Thyroid gland (tissue), 4 donors: ENCODE measurements around the gene MMD2. TPM values are rescaled to one million over a fixed set of nuclear protein-coding genes. Genes with fewer than 3 reads are reported as not detected.

Experiments
- DNase-seq, 2 donors: peaks; one replicate each; pipeline ENCODE4 v3.0.0-alpha.2; 2019
- H3K27ac ChIP-seq, 3 donors: fragments of 200-600 bp; sonication (generic); 1 replicate in 2 of 3; 2 replicates in 1 of 3; pipeline ENCODE4 v1.5.1; 2016 to 2019; ENCODE audit warnings: mild to moderate bottlenecking in 1 of 3, moderate library complexity in 1 of 3
- H3K27me3 ChIP-seq: fragments of 200-600 bp; sonication (generic); one replicate; pipeline ENCODE4 v1.5.1; 2019
- H3K36me3 ChIP-seq, 2 donors: fragments of 200-600 bp; sonication (generic); one replicate each; pipeline ENCODE4 v1.5.1; 2016 to 2019
- H3K4me1 ChIP-seq, 2 donors: fragments of 200-600 bp; sonication (generic); one replicate each; pipeline ENCODE4 v1.5.1; 2017 to 2019
- H3K4me3 ChIP-seq, 3 donors: fragments of 200-600 bp; sonication (generic); replicated peaks in 1 of 3; 1 replicate in 2 of 3; 2 replicates in 1 of 3; pipeline ENCODE4 v1.5.1; 2016; ENCODE audit warnings: mild to moderate bottlenecking in 1 of 3
- H3K9me3 ChIP-seq: fragments of 200-600 bp; sonication (generic); one replicate; pipeline ENCODE4 v1.5.1; 2017
- CTCF ChIP-seq, 6 experiments: fragments of 200-600 bp in 3 of 6; fragments of 450-650 bp in 3 of 6; sonication (generic) in 3 of 6; IDR thresholded peaks; one replicate each; pipeline ENCODE4 v1.5.1; 2016 to 2019; ENCODE audit warnings: antibody characterized with exemption in 6 of 6, mild to moderate bottlenecking in 2 of 6, inconsistent platforms in 1 of 6, moderate library complexity in 1 of 6
- POLR2A ChIP-seq, 2 donors: fragments of 450-650 bp; IDR thresholded peaks; one replicate each; pipeline ENCODE4 v1.6.1; 2017; ENCODE audit warnings: antibody characterized with exemption in 2 of 2, mild to moderate bottlenecking in 2 of 2, moderate library complexity in 1 of 2
- WGBS, 2 donors: methylation state at CpG; one replicate each; pipeline ENCODE4 v1.1.5; 2017; 5-methylcytosine and 5-hydroxymethylcytosine counted together
- intact Hi-C: fragments of 100-400 bp; cut with DNase I; formaldehyde crosslinking; loops from one replicate; pipeline ENCODE4 v1.15.1; 2023
- total RNA-seq, 4 donors: library from RNA; depleted of rRNA; stranded (reverse); fragments of >200 nt; gene quantifications; one replicate each; pipeline ENCODE4 v1.2.3, GENCODE V29; 2016

MMD2 gene
- total RNA-seq, 4 donors from 2014 or later, result 0.13 TPM; not detected in 3

DNA sequence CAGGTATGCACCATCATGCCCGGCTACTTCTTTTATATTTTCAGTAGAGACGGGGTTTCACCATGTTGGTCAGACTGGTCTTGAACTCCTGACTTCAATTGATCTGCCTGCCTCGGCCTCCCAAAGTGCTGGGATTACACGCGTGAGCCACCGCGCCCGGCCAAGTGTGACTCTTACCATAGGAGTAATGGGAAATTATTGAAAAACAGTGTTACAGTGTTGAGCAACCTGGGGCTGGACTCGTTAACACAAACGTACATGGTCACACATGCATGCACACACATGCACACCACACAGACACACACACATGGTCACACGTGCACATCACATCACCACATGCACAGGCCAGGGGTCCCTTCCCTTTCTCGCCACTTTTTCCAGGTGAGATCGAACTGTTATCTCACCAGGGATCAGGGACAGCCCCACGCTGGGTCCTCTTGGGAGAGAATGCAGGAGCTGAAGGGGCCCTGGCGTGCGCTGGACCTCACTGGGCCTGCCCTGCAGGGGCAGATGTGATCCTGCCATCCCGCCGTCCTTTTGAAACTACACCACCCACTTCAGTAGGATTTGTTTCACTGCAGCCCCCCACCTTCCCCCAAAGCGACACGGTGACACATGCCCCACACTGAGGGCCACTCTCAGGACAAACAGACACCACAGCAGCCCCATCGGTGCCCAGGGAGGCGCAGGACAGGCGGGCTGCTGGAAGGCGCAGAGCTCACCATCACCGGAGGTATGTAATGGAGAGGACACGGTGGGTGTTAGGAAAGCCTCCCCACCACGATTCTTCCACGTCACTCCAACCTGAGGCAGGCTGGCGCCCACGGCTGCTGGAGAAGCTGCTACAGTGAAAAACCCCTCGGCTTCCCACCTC is 85.7 kb downstream of the MMD2 start:
- H3K4me1 ChIP-seq, result peaks cover 0 to under 1% of the 10 kb centered on the region in 2 donors
- H3K27ac ChIP-seq, result no peak overlapping the region
- intact Hi-C loops, result no loop called here
- no peak for DNase-seq
- no peaks in the 10 kb centered on the region for H3K9me3 ChIP-seq
- WGBS, 2 donors, result 89 to 93% methylated on average over 20 to 29 of the region's 31 CpGs
- H3K27me3 ChIP-seq, result no peaks in the 10 kb centered on the region
- no peak for TF ChIP-seq POLR2A (IDR thresholded peaks at IDR 0.05)
- TF ChIP-seq CTCF (IDR thresholded peaks at IDR 0.05), result no peak
- H3K36me3 ChIP-seq, result no peaks in the 10 kb centered on the region
- no peak overlapping the region for H3K4me3 ChIP-seq

DNA sequence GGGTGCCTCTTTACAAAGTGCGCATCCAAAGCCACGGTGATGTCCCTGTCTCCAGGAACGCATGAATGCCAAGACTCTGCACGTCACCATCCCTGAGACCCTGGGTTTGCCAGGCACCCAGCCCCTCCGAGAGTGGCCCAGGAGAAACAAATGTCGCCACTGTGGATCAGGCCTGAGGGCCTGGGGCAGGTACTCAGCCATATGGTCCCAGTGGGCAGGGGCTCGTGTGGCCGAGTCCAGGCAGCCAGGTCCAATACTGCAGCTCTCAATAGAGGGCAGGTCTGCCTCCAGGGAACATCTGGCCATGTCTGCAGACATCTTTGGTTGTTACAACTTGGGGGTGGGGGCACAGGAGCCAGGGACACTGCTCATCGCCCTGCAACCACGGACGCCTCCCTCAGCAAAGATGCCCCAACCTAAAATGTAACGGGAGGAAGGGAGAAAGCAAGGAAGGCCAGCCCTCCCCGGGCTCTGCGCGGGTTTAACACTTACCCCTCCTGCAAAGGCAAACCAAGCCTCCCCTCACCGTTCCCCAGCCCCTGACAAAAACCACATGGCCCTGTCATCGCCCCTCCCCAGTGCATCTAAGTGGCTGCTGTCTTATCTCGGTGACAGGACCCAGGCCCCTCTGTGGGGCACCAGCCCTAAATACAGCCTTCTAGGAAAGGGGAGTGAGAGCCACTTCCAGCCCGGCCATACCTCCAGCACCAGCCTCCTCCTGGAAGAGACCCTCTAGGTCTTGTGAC is 86.9 kb downstream of the MMD2 start:
- TF ChIP-seq POLR2A (IDR thresholded peaks at IDR 0.05), result no peak
- no peak overlapping the region for H3K4me3 ChIP-seq
- H3K27ac ChIP-seq, result no peak overlapping the region
- intact Hi-C loops, result no loop called here
- H3K36me3 ChIP-seq, result no peaks in the 10 kb centered on the region
- WGBS, 2 donors, result 78 to 80% methylated on average over 16 to 17 of the region's 19 CpGs
- no peaks in the 10 kb centered on the region for H3K27me3 ChIP-seq
- no peaks in the 10 kb centered on the region for H3K4me1 ChIP-seq
- no peaks in the 10 kb centered on the region for H3K9me3 ChIP-seq
- no peak for DNase-seq

GRCh38 chr7:4871056-4871680 is 87.8 kb downstream of the MMD2 start:
- H3K27ac ChIP-seq, result no peak overlapping the region
- no peak for DNase-seq
- no peaks in the 10 kb centered on the region for H3K36me3 ChIP-seq
- WGBS, 2 donors, result 78 to 79% methylated on average over 19 to 22 of the region's 23 CpGs
- H3K4me3 ChIP-seq, result no peak overlapping the region
- no peaks in the 10 kb centered on the region for H3K4me1 ChIP-seq
- H3K9me3 ChIP-seq, result no peaks in the 10 kb centered on the region
- H3K27me3 ChIP-seq, result no peaks in the 10 kb centered on the region
- TF ChIP-seq CTCF (IDR thresholded peaks at IDR 0.05) (no peak), POLR2A (IDR thresholded peaks at IDR 0.05) (no peak)
- intact Hi-C loops, result no loop called here

DNA sequence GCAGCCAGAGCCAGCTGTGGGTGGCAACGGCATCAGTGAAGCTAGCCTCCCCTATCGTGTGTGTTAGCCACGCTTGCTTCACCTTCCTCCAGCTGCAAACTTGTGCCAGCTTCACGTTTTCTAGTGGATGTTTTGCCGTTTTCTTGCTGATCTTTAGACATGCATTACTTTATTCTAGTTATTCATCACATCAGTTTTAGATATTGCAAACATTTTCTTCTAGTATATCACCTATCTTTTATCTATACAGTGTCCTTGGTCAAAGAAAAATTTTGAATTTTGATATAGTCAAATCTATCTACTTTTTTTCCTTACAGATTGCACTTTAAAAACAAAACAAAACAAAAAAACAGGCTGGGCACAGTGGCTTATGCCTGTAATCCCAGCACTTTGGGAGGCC is 90.5 kb downstream of the MMD2 start:
- Histone ChIP-seq H3K36me3 (no peaks in the 10 kb centered on the region), H3K27ac (no peak overlapping the region), H3K4me1 (no peaks in the 10 kb centered on the region), H3K9me3 (no peaks in the 10 kb centered on the region), H3K27me3 (no peaks in the 10 kb centered on the region), H3K4me3 (no peak overlapping the region)
- intact Hi-C loops, result no loop called here
- WGBS, 2 donors, result 94 to 95% methylated on average over 5 of the region's 5 CpGs
- TF ChIP-seq POLR2A (IDR thresholded peaks at IDR 0.05), result no peak
- no peak for TF ChIP-seq CTCF (IDR thresholded peaks at IDR 0.05)
- no peak for DNase-seq

GRCh38 chr7:4866528-4867496 is 92.2 kb downstream of the MMD2 start:
- WGBS, 2 donors, result 79 to 82% methylated on average over 8 to 9 of the region's 9 CpGs
- Histone ChIP-seq H3K36me3 (no peaks in the 10 kb centered on the region), H3K4me3 (no peak overlapping the region), H3K9me3 (no peaks in the 10 kb centered on the region), H3K27me3 (peaks cover 3% of the 10 kb centered on the region), H3K27ac (no peak overlapping the region), H3K4me1 (peaks cover 0 to 2% of the 10 kb centered on the region in 2 donors)
- intact Hi-C loops, result no loop called here
- no peak for DNase-seq
- TF ChIP-seq CTCF (IDR thresholded peaks at IDR 0.05) (no peak), POLR2A (IDR thresholded peaks at IDR 0.05) (no peak)
